GM12872 (cell line): ENCODE measurements around the gene ILK.

Experiments
- TF ChIP-seq, protein P1 (sequence below): IDR thresholded peaks from 3 replicates; pipeline ENCODE4 v1.5.1; 2011; ENCODE audit warnings: low read depth, mild to moderate bottlenecking, low read length, moderate library complexity; ENCODE audit not compliant: insufficient read depth

ILK gene

DNA sequence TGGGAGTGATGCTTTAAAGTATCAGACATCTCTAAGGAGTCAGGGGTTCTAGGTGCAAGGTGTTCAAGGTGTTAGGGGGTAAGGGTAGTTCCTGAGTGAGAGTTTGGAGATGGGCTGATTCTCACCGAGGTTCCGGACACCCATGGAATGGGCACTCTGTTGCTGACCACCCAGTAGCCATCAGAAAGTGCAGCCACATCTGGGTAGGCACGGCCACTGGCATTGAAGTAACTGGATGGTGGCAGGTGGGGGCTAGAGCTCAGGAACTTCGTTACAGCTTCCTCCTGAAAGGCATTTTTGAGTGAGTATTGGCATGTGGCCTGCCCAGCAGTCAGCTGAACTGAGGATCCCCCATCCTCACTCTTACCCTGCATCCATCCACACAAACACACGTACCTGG lies 11.5 kb downstream of the ILK start:
- TF ChIP-seq, protein P1, sequence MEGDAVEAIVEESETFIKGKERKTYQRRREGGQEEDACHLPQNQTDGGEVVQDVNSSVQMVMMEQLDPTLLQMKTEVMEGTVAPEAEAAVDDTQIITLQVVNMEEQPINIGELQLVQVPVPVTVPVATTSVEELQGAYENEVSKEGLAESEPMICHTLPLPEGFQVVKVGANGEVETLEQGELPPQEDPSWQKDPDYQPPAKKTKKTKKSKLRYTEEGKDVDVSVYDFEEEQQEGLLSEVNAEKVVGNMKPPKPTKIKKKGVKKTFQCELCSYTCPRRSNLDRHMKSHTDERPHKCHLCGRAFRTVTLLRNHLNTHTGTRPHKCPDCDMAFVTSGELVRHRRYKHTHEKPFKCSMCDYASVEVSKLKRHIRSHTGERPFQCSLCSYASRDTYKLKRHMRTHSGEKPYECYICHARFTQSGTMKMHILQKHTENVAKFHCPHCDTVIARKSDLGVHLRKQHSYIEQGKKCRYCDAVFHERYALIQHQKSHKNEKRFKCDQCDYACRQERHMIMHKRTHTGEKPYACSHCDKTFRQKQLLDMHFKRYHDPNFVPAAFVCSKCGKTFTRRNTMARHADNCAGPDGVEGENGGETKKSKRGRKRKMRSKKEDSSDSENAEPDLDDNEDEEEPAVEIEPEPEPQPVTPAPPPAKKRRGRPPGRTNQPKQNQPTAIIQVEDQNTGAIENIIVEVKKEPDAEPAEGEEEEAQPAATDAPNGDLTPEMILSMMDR = no peak

DNA sequence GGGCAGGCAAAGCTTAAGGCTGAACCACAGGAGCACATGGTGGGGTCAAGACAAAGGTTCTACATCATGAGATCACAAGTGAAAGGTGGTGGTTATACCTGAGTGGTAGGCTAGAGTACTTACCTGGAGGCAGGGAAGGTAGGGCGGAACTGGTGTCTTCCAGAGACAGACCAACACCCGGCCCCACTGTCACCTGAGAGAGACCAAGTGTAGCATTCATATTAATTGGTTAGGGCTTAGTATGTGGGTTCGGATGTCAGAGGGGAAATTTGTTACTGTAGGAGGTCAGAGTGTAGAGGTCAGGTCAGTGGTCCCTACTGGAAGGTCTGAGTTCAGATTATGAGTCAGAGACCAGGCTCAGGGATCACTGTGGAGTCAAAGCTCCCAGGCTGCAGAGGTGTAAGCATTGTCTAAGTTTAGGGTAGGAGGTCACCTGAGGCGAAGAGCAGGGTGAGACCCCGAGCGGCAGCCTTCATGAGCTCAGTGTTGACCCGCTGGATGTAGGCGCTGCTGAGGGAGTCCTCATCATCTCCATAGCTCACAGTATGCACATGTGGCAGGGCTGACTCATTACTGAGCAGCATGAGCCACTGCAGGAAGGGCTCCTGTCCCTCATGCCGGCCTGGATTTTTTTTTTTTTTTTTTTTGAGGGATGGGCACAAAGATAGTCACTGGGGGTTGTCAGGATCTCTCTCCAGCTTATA lies 12.5 kb downstream of the ILK start:
- TF ChIP-seq, protein P1 = no peak

DNA sequence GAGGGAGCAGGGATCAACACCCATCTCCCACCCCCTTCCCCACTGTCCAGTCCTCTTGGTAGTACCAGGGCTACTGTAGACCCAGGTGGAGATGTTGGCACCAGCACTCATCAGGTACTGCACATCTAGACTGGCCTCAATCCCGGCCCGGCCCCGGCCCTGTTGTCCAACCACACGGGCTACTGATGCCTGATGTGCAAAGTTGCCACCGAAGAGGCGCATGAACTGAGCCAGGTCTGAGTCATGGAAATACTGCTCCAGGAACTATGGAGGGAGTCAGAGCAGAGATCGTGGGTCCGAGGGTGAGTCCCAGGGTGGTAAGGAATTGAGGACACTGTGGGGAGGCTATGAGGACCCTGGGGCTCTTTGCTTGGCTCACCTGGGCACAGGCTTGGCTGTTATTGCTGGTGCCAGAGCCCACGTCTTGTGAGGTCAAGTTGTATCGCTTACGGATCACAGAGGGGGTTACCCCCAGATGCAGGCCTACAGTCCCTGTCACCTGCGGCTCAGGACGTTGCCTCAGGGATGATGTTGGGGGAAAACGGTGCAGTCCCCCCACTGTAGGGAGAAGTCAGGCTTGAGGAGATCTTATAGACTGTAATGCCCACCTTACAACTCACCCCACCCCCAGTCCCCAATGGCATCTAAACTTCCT lies 13.1 kb downstream of the ILK start:
- TF ChIP-seq, protein P1 = no peak

DNA sequence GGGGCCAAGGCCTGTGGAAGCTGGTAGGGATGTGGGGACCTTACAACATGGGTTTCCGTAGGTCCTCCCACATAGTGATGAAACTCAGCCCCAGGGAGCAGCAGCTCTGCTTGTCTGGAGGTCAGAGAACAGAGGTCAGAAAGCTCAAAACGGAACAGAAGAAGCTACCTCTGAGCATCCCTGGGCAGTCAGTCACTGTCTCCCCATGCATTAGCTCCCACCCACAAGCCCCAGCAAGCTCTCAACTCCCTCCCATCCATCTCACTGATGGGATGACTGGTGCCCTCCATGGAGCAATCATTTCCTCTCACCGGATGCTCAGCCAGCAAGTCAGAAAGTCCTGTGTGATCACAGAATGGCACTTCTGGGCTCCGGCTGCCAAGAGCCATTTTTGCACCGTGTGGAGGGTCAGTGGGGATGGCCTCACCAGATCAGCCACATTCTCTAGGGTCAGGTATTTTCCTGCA lies 13.8 kb downstream of the ILK start:
- TF ChIP-seq, protein P1 = no peak

DNA sequence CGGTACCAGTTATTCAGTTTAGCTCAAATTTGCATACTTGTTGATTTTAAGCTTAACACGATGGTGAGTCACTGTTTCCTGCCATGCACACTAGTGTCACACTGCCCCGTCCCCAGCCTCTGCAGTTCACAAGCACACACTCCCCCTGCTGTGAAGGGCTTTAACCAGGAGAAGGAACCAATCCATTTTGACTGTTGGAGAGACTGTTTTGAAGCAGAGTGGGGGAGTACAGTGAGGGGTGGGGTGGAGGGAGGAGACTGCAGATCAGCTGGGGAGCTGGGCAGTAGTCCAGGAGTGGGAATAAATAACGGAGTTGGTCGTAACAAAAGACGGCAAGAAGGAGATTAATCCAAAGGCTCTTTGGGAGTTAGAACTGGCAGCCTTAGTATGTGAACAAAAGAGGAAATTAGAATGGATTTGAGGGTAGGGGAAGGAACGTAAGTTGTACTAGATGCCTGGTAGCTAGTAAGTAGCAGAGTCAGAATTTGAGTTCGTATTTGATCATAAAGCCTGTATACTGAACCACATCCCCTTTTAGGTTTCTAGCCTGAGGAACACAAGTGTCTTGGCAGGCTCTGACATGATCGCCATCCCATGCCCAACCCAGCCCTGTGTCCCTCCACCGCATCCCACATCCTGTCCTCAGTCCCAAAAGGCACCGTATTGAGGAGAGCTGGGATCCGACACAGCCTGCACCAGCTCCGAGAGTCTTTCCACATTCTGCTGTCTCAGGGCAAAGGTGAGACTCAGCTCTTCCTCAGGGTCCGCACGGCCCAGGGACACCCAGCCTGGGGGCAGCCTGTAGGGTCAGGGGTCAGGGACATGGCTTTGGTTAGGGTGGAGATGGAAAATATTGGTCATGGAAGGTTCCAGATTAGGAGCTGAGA lies 14.8 kb downstream of the ILK start:
- TF ChIP-seq, protein P1 = 0 out of 3 replicates have a peak, but pooled peaks have one; percentile 5

DNA sequence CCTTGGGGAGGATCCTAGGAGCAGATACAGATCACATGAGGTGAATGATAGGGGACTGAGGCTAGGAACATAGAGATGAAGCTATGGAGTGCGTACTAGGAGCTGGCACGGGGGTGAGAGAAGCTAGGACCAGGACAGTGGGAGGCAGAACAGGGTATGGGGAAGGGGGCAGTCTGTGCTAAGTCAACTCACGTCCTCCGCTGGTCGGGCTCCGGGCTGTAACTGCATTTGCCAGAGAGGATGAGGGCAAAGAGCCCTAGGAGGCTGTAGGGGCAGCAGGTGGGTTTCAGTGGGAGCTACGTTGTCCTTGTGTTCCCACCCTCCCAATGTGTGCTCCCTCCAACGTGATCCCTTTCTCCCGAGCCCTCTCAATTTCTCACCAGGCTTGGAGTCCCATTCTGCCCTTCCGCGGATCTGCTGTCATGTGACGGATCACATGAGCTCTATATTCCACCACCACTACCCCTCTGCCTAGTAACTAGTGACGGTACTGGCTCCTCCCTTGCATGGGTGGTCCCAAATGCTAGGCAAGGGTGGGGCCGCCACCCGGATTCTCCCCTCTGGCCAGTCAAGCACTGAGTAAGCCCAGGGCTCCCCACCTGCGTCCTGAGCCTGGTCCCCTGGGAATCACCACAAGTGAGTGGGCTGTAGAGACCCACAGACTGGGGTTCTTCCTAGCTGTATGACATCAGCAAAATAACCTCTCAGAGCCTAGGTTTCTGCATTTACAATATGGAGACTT lies 15.6 kb downstream of the ILK start, which contains the start of gene TPP1:
Gene TPP1, minus strand, starts transcription at position 419 of the 742 bp plus-strand sequence. Its CDS starts 22 bp downstream, at position 397.
- TF ChIP-seq, protein P1 = no peak
